Adrenal gland (tissue), 5 donors: ENCODE data around the gene ADAMTS17.

Source experiments
- CTCF ChIP-seq, 6 experiments: fragments of 450-650 bp in 4 of 6; fragments of 200-600 bp in 2 of 6; sonication (generic) in 1 of 6; IDR thresholded peaks; 1 replicate in 5 of 6; 2 replicates in 1 of 6; pipeline versions ENCODE4 v1.5.1 to v1.8.0; 2016 to 2021; ENCODE audit warnings: antibody characterized with exemption in 6 of 6, mild to moderate bottlenecking in 2 of 6, moderate library complexity in 1 of 6
- POLR2A ChIP-seq, 2 donors: fragments of 450-650 bp; IDR thresholded peaks; one replicate each; pipeline ENCODE4 v1.6.1; 2017; ENCODE audit warnings: antibody characterized with exemption in 2 of 2, mild to moderate bottlenecking in 2 of 2, moderate library complexity in 1 of 2
- donor health status: DM: no; HTN: no; CAD: no.

GRCh38 chr15:100311154-100311625 is 30.6 kb downstream of the ADAMTS17 start:
- TF ChIP-seq CTCF (IDR thresholded peaks at IDR 0.05) (no peak), POLR2A (IDR thresholded peaks at IDR 0.05) (no peak)
